ENCODE data around the gene ALAS2.

DNA sequence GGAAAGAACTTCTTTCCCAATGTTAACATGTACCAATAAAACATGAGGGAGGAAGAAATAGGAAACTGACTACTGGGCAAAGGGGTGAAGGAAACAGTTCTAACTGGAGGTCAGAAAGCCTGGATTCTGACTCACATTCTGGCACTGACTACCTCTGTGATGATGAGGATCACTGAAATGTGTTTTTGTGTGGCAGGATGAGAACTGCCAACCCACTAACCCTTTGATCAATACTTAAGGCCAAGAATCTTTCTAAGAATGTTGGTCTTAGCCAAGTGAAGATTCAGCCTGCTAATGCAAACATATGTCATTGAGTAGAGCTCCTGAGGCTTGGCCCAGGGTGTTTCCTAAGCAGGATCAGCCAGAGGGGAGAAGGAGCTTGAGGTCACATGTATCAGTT is 4.6 kb downstream of the ALAS2 start:
- TF ChIP-seq, protein P1, sequence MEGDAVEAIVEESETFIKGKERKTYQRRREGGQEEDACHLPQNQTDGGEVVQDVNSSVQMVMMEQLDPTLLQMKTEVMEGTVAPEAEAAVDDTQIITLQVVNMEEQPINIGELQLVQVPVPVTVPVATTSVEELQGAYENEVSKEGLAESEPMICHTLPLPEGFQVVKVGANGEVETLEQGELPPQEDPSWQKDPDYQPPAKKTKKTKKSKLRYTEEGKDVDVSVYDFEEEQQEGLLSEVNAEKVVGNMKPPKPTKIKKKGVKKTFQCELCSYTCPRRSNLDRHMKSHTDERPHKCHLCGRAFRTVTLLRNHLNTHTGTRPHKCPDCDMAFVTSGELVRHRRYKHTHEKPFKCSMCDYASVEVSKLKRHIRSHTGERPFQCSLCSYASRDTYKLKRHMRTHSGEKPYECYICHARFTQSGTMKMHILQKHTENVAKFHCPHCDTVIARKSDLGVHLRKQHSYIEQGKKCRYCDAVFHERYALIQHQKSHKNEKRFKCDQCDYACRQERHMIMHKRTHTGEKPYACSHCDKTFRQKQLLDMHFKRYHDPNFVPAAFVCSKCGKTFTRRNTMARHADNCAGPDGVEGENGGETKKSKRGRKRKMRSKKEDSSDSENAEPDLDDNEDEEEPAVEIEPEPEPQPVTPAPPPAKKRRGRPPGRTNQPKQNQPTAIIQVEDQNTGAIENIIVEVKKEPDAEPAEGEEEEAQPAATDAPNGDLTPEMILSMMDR (IDR thresholded peaks at IDR 0.05): no peak
- TF ChIP-seq POLR2A (IDR thresholded peaks at IDR 0.05) (no peak), EP300 (IDR thresholded peaks at IDR 0.05) (no peak)
